Ishikawa (cell line): ENCODE data around the gene TNFRSF6B.

ENCODE experiments used
- EGR1 ChIP-seq: IDR thresholded peaks from 2 replicates; pipeline ENCODE4 v1.6.1; 2012
- EP300 ChIP-seq: IDR thresholded peaks from 2 replicates; pipeline ENCODE4 v1.6.1; 2012; ENCODE audit warnings: borderline replicate concordance
- RAD21 ChIP-seq: IDR thresholded peaks from 2 replicates; pipeline ENCODE4 v1.6.1; 2012; ENCODE audit warnings: low read depth

DNA sequence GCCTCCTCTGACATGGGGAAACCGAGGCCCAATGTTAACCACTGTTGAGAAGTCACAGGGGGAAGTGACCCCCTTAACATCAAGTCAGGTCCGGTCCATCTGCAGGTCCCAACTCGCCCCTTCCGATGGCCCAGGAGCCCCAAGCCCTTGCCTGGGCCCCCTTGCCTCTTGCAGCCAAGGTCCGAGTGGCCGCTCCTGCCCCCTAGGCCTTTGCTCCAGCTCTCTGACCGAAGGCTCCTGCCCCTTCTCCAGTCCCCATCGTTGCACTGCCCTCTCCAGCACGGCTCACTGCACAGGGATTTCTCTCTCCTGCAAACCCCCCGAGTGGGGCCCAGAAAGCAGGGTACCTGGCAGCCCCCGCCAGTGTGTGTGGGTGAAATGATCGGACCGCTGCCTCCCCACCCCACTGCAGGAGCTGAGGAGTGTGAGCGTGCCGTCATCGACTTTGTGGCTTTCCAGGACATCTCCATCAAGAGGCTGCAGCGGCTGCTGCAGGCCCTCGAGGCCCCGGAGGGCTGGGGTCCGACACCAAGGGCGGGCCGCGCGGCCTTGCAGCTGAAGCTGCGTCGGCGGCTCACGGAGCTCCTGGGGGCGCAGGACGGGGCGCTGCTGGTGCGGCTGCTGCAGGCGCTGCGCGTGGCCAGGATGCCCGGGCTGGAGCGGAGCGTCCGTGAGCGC is 1.6 kb downstream of the TNFRSF6B start:
- TF ChIP-seq RAD21 (no peak), EP300 (no peak), EGR1 (no peak)
